ENCODE data around the gene BAG2. TPM values are rescaled to one million over a fixed set of nuclear protein-coding genes. Genes with fewer than 3 reads are reported as not detected.

BAG2 gene
- total and polyA plus RNA-seq, 2 experiments from 2014 or later: 8.7 to 10.5 TPM

GRCh38 chr6:57147401-57147800 lies 24.7 kb upstream of the BAG2 start:
- Histone ChIP-seq H3K4me3 (no peak overlapping the region), H3K4me1 (ENCODE audit: insufficient read depth) (no peaks in the 10 kb centered on the region), H3K79me2 (peaks cover 15% of the 10 kb centered on the region), H4K20me1 (ENCODE audit: insufficient read depth, poor library complexity, severe bottlenecking) (no peaks in the 10 kb centered on the region), H3K4me2 (peak overlapping the region; percentile 35), H3K9me2 (replicated peaks; ENCODE audit: insufficient read depth) (no peaks in the 10 kb centered on the region), H3K9me3 (ENCODE audit: low read depth) (no peaks in the 10 kb centered on the region), H3K27ac (no peak overlapping the region), H3K27me3 (no peaks in the 10 kb centered on the region), H2AFZ (no peak overlapping the region), H3K36me3 (replicated peaks; ENCODE audit: insufficient read depth, low read depth) (no peaks in the 10 kb centered on the region)
- DNase-seq (ENCODE audit: low spot score): peak; percentile 4
- TF ChIP-seq EZH2 (IDR thresholded peaks at IDR 0.05; ENCODE audit: borderline replicate concordance): no peak
- TF ChIP-seq CTCF (IDR thresholded peaks at IDR 0.05; ENCODE audit: poor library complexity): no peak
- TF ChIP-seq EZH2phosphoT487 (IDR thresholded peaks at IDR 0.05; ENCODE audit: low read depth, severe bottlenecking, unreplicated experiment): no peak
- WGBS (ENCODE audit: low lambda C conversion rate, missing lambda C conversion rate): 77% methylated on average over 5 of the region's 5 CpGs

GRCh38 chr6:57147955-57148858 lies 23.9 kb upstream of the BAG2 start:
- no peaks in the 10 kb centered on the region for H3K27me3 ChIP-seq
- peaks cover 15% of the 10 kb centered on the region for H3K79me2 ChIP-seq
- DNase-seq (ENCODE audit: low spot score): no peak
- TF ChIP-seq EZH2phosphoT487 (IDR thresholded peaks at IDR 0.05; ENCODE audit: low read depth, severe bottlenecking, unreplicated experiment) (no peak), EZH2 (IDR thresholded peaks at IDR 0.05; ENCODE audit: borderline replicate concordance) (no peak), CTCF (IDR thresholded peaks at IDR 0.05; ENCODE audit: poor library complexity) (no peak)
- H2AFZ ChIP-seq: no peak overlapping the region
- no peak overlapping the region for H3K4me2 ChIP-seq
- H3K4me1 ChIP-seq (ENCODE audit: insufficient read depth): no peaks in the 10 kb centered on the region
- WGBS (ENCODE audit: low lambda C conversion rate, missing lambda C conversion rate): 89% methylated on average over 7 of the region's 7 CpGs
- H3K27ac ChIP-seq: no peak overlapping the region
- no peaks in the 10 kb centered on the region for H4K20me1 ChIP-seq (ENCODE audit: insufficient read depth, poor library complexity, severe bottlenecking)
- no peaks in the 10 kb centered on the region for H3K9me2 ChIP-seq (replicated peaks; ENCODE audit: insufficient read depth)
- H3K36me3 ChIP-seq (replicated peaks; ENCODE audit: insufficient read depth, low read depth): no peaks in the 10 kb centered on the region
- H3K9me3 ChIP-seq (ENCODE audit: low read depth): no peaks in the 10 kb centered on the region
- H3K4me3 ChIP-seq: no peak overlapping the region

GRCh38 chr6:57158658-57159057 lies 13.5 kb upstream of the BAG2 start:
- Histone ChIP-seq H3K36me3 (replicated peaks; ENCODE audit: insufficient read depth, low read depth) (no peaks in the 10 kb centered on the region), H3K79me2 (no peaks in the 10 kb centered on the region), H3K4me1 (ENCODE audit: insufficient read depth) (no peaks in the 10 kb centered on the region), H3K4me2 (no peak overlapping the region), H3K4me3 (no peak overlapping the region), H3K9me3 (ENCODE audit: low read depth) (no peaks in the 10 kb centered on the region), H2AFZ (no peak overlapping the region), H4K20me1 (ENCODE audit: insufficient read depth, poor library complexity, severe bottlenecking) (no peaks in the 10 kb centered on the region), H3K27ac (no peak overlapping the region), H3K9me2 (replicated peaks; ENCODE audit: insufficient read depth) (no peaks in the 10 kb centered on the region), H3K27me3 (no peaks in the 10 kb centered on the region)
- no peak for DNase-seq (ENCODE audit: low spot score)
- TF ChIP-seq EZH2 (IDR thresholded peaks at IDR 0.05; ENCODE audit: borderline replicate concordance) (no peak), CTCF (IDR thresholded peaks at IDR 0.05; ENCODE audit: poor library complexity) (no peak), EZH2phosphoT487 (IDR thresholded peaks at IDR 0.05; ENCODE audit: low read depth, severe bottlenecking, unreplicated experiment) (no peak)
